ENCODE data around the gene ASS1.
A peak's percentile ranks its signal among the peaks of the same experiment; 100 is the strongest.
"Not testable (repeated sequence)": the region's sequence is repeated elsewhere in the genome, so short reads cannot be mapped to it uniquely, and the experiment has no call there.

Gene ASS1

GRCh38 chr9:130419521-130420035, 25.2 kb upstream of the ASS1 start:
- no peak for DNase-seq

GRCh38 chr9:130421154-130421801, 23.5 kb upstream of the ASS1 start:
- DNase-seq: no peak

- no peak for DNase-seq
Measured at GRCh38 chr9:130421802-130422276, 22.9 kb upstream of the ASS1 start.

GRCh38 chr9:130422546-130422945, 22.2 kb upstream of the ASS1 start:
- no peak for DNase-seq

- no peak for DNase-seq
Measured at GRCh38 chr9:130423272-130423671, 21.5 kb upstream of the ASS1 start.

- DNase-seq: no peak
Measured at GRCh38 chr9:130424595-130425454, 19.9 kb upstream of the ASS1 start.

GRCh38 chr9:130425741-130426466, 18.9 kb upstream of the ASS1 start:
- no peak for DNase-seq

GRCh38 chr9:130426467-130426773, 18.3 kb upstream of the ASS1 start:
- DNase-seq: no peak

- DNase-seq: no peak
Measured at GRCh38 chr9:130426883-130427282, 17.9 kb upstream of the ASS1 start.

GRCh38 chr9:130427326-130427725, 17.4 kb upstream of the ASS1 start:
- DNase-seq: no peak

- DNase-seq: no peak
Measured at GRCh38 chr9:130428086-130428665, 16.6 kb upstream of the ASS1 start.

GRCh38 chr9:130429381-130429780, 15.4 kb upstream of the ASS1 start:
- no peak for DNase-seq

- DNase-seq: no peak
Measured at GRCh38 chr9:130429831-130430230, 14.9 kb upstream of the ASS1 start.

- no peak for DNase-seq
Measured at GRCh38 chr9:130430232-130430631, 14.5 kb upstream of the ASS1 start.

GRCh38 chr9:130430734-130431535, 13.8 kb upstream of the ASS1 start:
- no peak for DNase-seq

GRCh38 chr9:130431536-130432303, 13.0 kb upstream of the ASS1 start:
- DNase-seq: no peak

- no peak for DNase-seq
Measured at GRCh38 chr9:130432362-130432761, 12.4 kb upstream of the ASS1 start.

GRCh38 chr9:130432796-130433167, 12.0 kb upstream of the ASS1 start:
- no peak for DNase-seq

- peak in 2 of 5 experiments; percentile 11 to 47 for DNase-seq
Measured at GRCh38 chr9:130433168-130433946, 11.4 kb upstream of the ASS1 start.

GRCh38 chr9:130433947-130434262, 10.9 kb upstream of the ASS1 start:
- no peak for DNase-seq

GRCh38 chr9:130434656-130435055, 10.1 kb upstream of the ASS1 start:
- DNase-seq: not testable (repeated sequence)
